ENCODE data around the gene CHPF2.

GRCh38 chr7:151239837-151240459, 7.7 kb downstream of the CHPF2 start:
- TF ChIP-seq SRF (IDR thresholded peaks at IDR 0.05; ENCODE audit: low read depth), result no peak
- no peak for TF ChIP-seq EZH2phosphoT487 (IDR thresholded peaks at IDR 0.05; ENCODE audit: borderline replicate concordance)
- no peak for TF ChIP-seq POLR2AphosphoS5 (IDR thresholded peaks at IDR 0.05; ENCODE audit: low read depth, low read length)
- no peak for TF ChIP-seq CTCF (IDR thresholded peaks at IDR 0.05 in 2 of 3, conservative IDR thresholded peaks at IDR 0.05 in 1 of 3; ENCODE audit: borderline replicate concordance in 1 of 3, insufficient read depth in 1 of 3, low read depth in 2 of 3, low read length in 2 of 3)
- TF ChIP-seq POLR2A (IDR thresholded peaks at IDR 0.05; ENCODE audit: borderline replicate concordance, extremely low read depth, insufficient read depth, insufficient read length), result no peak
- no peak for TF ChIP-seq EZH2 (IDR thresholded peaks at IDR 0.05)
- TF ChIP-seq RAD21 (IDR thresholded peaks at IDR 0.05; ENCODE audit: low read depth), result no peak
- TF ChIP-seq ZFX (IDR thresholded peaks at IDR 0.05), result no peak
- TF ChIP-seq, protein P1, sequence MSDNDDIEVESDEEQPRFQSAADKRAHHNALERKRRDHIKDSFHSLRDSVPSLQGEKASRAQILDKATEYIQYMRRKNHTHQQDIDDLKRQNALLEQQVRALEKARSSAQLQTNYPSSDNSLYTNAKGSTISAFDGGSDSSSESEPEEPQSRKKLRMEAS (IDR thresholded peaks at IDR 0.05), result no peak
- no peak for TF ChIP-seq JUND (IDR thresholded peaks at IDR 0.05)
- TF ChIP-seq ZNF274 (IDR thresholded peaks at IDR 0.05; ENCODE audit: low read depth, low read length), result no peak
- no peak for TF ChIP-seq ZBTB33 (IDR thresholded peaks at IDR 0.05; ENCODE audit: extremely low read depth, insufficient replicate concordance, low read length)
- TF ChIP-seq CBX3 (IDR thresholded peaks at IDR 0.05; ENCODE audit: low read depth), result no peak
- no peak for TF ChIP-seq CEBPB (IDR thresholded peaks at IDR 0.05; ENCODE audit: low read depth)

All from HCT116 (cell line).